Right kidney (tissue), 1 donor: ENCODE measurements around the gene CFAP54.

ENCODE experiments used
- DNase-seq: peaks from one replicate; pipeline ENCODE4 v3.0.0-alpha.2; 2016

The CFAP54 gene

GRCh38 chr12:96828169-96828789 is 338.9 kb downstream of the CFAP54 start:
- DNase-seq, result no peak

GRCh38 chr12:96829354-96829753 is 340.0 kb downstream of the CFAP54 start:
- DNase-seq, result no peak

GRCh38 chr12:96831346-96831745 is 342.0 kb downstream of the CFAP54 start:
- DNase-seq, result no peak

GRCh38 chr12:96846293-96846692 is 356.9 kb downstream of the CFAP54 start:
- DNase-seq, result no peak

GRCh38 chr12:96850676-96851075 is 361.3 kb downstream of the CFAP54 start:
- no peak for DNase-seq

GRCh38 chr12:96858162-96858561 is 368.8 kb downstream of the CFAP54 start:
- DNase-seq, result no peak

GRCh38 chr12:96861656-96862055 is 372.3 kb downstream of the CFAP54 start:
- no peak for DNase-seq

- DNase-seq, result no peak
These were observed 372.9 kb downstream of the CFAP54 start for GRCh38 chr12:96862326-96862725.

GRCh38 chr12:96864335-96864734 is 375.0 kb downstream of the CFAP54 start:
- no peak for DNase-seq

GRCh38 chr12:96866801-96867590 is 377.6 kb downstream of the CFAP54 start:
- no peak for DNase-seq

GRCh38 chr12:96870946-96871345 is 381.6 kb downstream of the CFAP54 start:
- DNase-seq, result no peak

- no peak for DNase-seq
These were observed 383.6 kb downstream of the CFAP54 start for GRCh38 chr12:96872961-96873360.

- DNase-seq, result no peak
These were observed 384.8 kb downstream of the CFAP54 start for GRCh38 chr12:96874211-96874610.

GRCh38 chr12:96876966-96877365 is 387.6 kb downstream of the CFAP54 start:
- DNase-seq, result no peak

- DNase-seq, result no peak
These were observed 389.3 kb downstream of the CFAP54 start for GRCh38 chr12:96878704-96879103.

GRCh38 chr12:96879301-96879700 is 389.9 kb downstream of the CFAP54 start:
- no peak for DNase-seq

- DNase-seq, result no peak
These were observed 390.8 kb downstream of the CFAP54 start for GRCh38 chr12:96880220-96880619.

GRCh38 chr12:96881608-96882007 is 392.2 kb downstream of the CFAP54 start:
- DNase-seq, result no peak

GRCh38 chr12:96882862-96883261 is 393.5 kb downstream of the CFAP54 start:
- no peak for DNase-seq

- no peak for DNase-seq
These were observed 394.2 kb downstream of the CFAP54 start for GRCh38 chr12:96883571-96883970.

- peak; percentile 10 for DNase-seq
These were observed 397.8 kb downstream of the CFAP54 start for GRCh38 chr12:96886998-96887677.

- DNase-seq, result no peak
These were observed 400.0 kb downstream of the CFAP54 start for GRCh38 chr12:96889273-96889933.

GRCh38 chr12:96890331-96890730 is 401.0 kb downstream of the CFAP54 start:
- no peak for DNase-seq
